Activated CD4-positive, alpha-beta T cell treated with anti-CD3 and anti-CD28 coated beads, Interleukin-2, amount 50 U/mL, for 16 hours (primary cell): Measurements from ENCODE around the gene SMR3B.

Experiments
- DNase-seq: peaks from one replicate; pipeline ENCODE4 v3.0.0-alpha.2; 2020

SMR3B gene

DNA sequence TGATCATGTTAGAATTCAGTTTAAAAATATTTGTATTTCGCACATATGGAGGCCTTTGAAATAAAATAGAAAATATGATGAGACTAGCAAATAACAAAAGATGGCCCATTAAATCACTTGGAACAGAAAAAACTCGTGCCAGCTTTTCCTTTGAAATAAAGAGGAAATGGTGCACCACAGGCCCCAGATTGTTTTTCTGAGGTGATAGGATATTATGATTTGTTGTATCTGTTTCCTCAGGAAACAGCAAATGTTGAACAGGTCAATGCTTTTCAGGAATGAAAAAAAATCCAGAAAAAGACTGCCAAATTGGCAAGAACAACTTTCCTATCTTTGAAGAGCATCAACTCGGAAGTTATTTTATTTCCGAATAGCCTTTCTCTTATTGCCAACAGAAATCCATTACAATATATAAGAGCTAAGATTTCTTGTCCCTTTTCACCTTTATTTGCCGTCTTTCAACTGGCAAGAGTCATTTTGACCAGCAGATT lies at the start of gene SMR3B:
TSS of gene SMR3B (plus strand) at position 441 of the 491 bp plus-strand sequence. CDS start 1,380 bp downstream, outside the sequence.
- no peak for DNase-seq

DNA sequence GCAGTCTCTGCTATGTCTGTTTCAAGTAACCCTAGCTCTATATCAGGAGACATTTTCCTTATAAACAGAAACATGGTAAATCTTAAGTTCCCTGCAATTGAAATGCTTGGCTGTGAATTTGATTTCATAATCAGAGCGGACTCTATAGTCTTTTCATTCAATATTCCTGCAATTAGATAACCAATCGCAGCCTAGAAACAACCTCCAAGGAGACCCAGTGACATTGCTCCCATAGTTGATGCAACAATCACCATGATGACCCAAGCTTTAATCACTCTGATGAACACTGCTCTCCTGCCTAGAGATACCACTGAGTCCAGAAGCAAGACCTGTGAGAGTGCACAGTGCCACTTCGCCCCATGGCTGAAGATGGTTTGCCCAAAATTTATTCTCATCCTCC lies 48.2 kb upstream of the SMR3B start, which contains the start of gene CABS1:
TSS of gene CABS1 (plus strand) at position 301 of the 400 bp plus-strand sequence. CDS start at position 360, 59 bp downstream.
- no peak for DNase-seq

DNA sequence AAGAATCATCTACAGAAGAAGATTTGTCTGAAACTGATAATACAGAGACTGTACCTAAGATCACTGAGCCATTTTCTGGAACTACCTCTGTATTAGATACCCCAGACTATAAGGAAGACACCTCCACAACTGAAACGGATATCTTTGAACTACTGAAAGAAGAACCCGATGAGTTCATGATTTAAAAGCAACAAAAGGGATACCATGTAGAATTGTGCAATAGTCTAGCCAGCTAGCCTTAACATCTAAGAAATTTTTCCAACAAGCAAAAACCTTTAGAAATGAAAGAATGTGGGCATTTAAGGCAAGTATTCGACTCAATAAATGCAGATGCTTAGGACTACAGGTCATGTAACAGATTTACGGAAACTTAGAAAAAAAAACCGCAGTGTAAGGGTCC lies 46.9 kb upstream of the SMR3B start:
- DNase-seq: no peak

DNA sequence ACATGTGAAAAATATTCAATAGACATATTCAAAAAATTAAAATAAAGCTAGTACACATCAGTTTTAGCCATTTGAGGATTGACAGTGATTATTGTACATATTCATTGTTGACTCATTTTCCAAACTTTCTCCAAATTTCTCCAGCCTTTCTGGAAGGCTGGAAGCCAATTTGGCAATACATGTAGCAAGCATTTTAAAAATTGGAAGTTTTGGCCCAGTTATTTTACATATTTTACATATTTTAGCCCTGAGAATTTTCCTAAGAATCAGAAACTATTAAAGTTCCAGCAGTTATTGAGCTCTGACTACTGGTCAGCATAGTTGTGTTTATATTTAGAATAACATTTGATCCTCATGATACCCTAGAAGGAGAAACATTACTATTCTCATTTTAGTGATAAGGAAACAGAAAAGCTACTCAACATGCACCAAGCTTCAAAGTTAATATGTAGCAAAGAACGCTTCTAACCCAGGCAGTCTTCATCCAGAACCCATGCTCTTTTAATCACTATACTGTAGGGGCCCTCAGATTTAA lies 45.0 kb upstream of the SMR3B start:
- no peak for DNase-seq

DNA sequence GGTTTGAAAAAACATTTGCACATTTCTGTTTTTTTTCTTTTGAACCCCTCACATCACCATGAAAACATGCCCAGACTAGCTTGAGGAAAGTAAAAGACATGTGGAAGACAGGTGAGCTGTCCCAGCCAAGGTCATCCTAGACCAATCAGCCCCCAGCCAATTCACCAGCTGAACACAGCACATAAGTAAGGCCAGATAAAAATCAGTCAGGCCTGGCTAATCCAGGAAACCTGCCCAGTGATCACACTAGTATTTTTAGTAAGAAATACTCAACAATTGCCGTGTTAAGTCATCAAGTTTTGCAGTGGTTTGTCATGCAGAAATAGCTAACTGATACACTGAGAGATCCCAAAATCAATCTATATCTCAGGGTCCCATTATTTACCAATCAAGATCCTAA lies 26.7 kb upstream of the SMR3B start:
- no peak for DNase-seq

DNA sequence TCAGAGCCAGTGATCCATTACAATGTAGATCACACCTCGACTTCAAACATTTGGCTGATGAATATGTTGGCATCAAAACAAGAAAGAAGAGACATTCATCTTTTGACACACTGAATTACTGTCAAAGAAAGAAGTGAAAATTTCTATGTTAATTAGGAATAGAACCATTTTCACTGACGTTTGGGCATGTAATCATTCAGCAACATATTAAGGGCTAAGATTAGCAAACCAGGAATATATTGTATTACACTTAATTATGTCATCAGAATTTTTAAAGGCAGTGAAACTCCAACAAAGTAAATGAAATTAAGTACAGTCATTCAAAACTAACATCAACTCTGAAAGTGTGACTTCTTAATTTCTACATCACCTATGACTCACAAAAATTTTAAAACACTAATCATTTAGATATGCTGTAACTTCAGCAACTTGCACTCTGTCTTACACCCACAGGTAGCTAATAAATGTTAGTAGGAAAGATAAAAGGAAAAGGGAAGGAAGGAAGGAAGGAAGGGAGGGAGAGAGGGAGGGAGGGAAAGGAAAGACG lies 23.7 kb upstream of the SMR3B start:
- DNase-seq: no peak

DNA sequence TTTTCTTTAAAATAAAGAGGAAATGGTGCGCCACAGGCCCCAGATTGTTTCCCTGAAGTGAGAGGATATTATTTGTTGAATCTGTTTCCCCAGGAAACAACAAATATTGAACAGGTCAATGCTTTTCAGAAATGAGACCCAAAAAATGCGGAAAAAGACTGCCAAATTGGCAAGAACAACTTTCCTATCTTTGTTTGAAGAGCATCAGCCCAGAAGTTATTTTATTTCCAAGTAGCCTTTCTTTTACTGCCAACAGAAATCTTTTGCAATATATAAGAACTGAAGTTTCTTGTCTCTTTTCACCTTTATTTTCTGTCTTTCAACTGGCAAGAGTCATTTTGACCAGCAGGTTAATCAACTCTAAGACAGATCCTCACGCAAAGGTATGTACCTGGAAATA lies 22.5 kb upstream of the SMR3B start, which contains the start of gene SMR3A:
TSS of gene SMR3A (plus strand) at position 301 of the 400 bp plus-strand sequence. CDS start 1,356 bp downstream, outside the sequence.
- no peak for DNase-seq

DNA sequence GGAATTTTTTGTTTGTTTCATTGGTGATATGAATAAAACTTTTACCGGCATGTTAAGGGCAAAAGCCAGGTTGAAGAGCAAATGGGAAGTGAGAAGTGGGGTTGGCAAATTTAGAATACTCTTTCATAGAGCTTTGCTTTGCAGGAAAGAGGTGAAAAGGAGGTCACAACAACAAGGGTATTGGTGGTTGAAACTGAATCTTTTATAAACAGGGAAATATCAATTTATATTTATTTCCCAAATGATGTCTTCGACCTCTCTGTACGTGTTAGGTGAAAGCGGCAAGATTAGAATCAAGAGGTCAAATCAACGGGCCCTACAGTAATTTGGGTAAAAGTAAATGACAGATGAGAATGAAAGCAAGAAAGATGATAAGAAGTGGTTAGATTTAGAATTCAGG lies 18.9 kb upstream of the SMR3B start:
- no peak for DNase-seq

DNA sequence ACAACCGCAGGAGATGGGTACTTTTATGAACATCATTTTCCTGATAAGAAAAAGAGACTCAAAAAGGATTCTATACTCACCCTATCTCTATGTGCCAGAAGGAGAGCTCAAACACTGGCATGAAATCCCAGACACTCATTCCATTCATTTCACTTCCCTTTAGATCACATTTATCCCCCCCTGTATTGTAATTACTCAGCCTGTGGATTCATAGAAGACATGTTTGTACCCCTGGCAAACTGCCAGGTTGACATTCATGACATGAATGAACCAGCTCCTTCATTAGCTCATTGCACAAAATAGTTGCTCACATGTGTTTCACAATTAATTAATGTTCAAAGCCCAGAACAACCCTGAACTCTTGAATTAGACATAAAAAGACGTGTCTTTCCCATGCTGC lies 17.5 kb upstream of the SMR3B start:
- no peak for DNase-seq

DNA sequence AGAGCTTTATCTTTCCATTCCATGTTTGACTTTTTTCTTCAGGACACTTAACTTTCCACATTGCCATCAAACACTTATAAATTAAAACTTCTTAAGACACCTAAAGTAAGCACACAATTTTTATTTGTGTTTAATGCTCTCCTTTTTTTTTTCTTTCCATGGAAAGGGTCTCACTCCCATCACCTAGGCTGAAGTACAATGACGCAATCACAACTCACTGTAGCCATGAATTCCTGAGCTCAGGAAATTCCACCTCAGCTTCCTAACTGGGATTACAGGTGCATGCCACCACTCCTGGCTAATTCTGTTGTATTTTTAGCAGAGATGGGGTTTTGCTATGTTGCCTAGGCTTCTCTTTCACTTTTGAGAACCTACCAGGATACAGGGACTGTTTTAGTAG lies 15.1 kb upstream of the SMR3B start:
- no peak for DNase-seq

DNA sequence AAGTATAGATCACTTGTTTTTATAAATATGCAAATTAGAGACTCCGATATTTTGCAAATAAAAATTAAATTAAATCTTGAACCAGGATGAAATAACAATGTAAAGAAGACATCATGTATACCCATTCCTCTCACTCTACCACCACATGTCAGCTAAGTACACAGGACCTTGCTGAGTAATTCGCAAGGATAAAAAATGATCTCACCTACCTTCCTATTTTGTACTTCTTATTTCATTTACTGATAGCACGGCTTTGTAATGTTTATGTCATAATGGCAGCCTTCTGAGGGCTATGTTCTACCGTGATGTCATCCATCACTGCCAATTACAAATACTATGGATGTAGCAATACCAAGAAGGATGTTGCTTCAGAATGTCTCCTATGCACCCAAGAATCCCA lies 10.9 kb upstream of the SMR3B start:
- no peak for DNase-seq

DNA sequence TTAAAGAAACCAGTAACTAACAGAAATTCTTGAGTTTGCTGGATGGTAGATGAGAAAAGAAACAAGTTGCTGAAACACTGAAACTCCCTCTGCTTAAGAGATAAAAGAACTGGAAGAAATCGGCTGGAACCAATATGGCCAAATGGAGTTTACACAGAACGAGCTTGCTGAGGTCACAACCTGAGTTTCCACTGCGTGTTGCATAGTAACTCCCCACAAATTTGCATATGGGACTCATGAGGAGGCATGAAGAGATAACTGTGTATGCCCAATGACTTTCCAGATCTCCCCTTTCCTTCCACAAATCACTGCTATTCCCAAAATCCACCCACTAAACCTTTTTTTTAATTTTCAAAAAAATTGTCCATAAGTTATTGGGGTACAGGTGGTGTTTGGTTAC lies 10.2 kb upstream of the SMR3B start:
- no peak for DNase-seq

DNA sequence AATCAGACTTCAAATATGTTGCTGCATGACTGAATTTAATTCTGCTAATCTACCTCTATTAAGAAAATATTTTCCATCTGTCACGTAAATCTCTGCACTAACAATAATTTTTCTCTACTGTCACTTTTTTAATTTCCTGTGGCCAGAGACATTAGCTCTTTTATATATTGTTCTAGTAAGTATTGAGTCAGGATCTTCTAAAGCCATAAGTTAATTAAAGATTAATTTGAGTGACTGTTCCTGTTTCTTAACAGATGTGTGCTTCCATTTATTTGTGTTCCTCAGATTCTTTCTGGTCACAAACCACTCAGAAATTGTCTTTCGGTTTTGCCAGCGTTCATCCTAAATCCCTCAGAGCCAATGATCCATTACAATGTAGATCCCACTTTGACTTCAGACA lies 2.4 kb upstream of the SMR3B start:
- DNase-seq: no peak

DNA sequence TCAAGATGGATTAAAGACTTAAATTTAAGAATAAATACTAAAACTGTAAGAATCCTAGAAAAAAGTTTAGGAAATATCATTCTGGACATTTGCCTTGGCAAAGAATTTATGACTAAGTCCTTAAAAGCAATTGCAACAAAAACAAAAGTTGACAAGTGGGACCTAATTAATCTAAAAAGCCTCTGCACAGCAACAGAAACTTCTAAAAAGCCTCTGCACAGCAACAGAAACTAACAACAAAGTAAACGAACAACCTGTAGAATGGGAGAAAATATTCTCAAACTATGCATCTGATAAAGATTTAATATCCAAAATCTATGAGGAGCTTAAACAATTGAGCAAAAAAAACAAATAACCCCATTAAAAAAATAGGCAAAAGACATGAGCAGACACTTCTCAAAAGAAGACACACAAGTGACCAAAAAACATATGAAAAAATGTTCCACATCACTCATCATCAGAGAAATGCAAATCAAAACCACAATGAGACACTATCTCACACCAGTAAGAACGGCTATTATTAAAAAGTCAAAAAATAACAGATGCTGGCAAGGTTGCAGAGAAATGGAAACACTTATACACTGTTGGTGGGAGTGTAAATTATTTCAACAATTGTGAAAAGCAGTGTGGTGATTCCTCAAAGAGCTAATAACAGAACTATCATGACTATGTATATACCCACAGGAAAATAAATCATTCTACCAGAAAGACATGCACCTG lies 9.3 kb downstream of the SMR3B start:
- no peak for DNase-seq

DNA sequence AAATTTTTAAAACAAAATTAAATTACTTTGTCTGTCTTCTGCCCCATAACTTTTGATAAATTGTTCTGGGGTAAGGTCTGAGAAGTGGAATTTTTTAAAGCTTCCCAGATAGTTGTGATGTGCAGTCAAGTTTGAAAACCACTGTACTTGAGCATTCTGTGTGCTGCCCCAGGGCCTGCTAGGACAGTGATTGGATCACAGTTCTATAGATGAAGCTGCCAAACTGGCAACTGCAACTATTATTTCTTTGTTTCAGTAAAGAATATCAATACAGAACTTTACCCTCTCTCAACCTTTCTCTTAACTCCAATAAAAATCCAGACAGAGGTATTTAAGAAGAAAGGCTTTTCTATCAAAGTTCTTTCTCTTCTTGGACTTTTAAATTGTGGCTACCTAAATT lies 14.6 kb downstream of the SMR3B start, which contains the start of gene OPRPN:
TSS of gene OPRPN (plus strand) at position 361 of the 400 bp plus-strand sequence. CDS start 1,346 bp downstream, outside the sequence.
- no peak for DNase-seq

DNA sequence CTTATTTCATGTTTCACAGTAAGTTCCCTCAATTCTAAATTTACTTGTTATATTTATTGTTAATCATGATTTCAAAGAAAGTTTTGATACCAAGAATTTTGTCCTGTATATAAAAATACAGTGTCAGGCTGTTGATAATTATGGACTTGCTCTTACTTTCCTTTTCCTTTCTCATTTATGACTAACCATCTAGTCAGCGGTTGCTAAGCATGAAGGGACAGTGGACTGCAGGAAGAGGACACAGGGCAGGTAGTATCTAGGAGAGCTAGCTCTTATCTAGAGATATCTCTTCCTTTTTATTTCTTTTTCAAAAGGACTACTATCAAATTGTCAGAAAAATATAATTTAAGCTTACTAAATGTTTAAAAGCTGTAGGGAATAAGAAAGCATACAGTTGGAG lies 16.4 kb downstream of the SMR3B start:
- no peak for DNase-seq

DNA sequence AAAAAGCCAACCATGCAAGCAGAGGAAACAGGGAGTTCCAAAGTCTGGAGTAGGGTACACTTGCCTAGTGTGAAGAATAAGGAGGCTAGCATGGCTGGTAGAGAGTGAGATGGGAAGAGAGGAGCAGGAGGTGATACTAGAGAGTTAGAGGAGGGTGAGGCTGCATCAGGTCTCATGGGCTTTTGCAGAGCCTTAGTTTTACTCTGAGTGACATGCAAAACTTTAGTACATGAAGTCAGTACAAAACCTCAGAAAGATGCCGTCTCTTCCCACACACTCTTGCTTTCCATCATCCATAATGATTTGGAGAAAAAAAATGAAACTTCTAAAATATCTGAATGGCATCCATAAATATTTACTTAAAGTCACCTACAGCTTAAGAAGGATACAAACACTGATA lies 19.8 kb downstream of the SMR3B start:
- no peak for DNase-seq

DNA sequence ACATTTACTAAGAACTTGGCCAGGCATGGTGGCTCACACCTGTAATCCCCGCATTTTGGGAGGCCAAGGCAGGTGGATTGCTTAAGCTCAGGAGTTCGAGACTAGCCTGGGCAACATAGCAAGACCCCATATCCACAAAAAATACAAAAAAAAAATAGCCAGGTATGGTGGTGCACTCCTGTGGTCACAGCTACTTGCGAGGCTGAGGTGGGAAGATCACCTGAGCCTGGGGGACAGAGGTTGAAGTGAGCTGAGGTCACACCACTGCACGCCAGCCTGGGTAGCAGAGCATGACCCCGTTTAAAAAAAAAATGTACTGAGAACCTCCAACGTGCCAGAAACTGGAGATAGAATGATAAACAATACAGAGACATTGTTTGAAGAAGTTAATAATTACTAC lies 22.8 kb downstream of the SMR3B start:
- DNase-seq: no peak

DNA sequence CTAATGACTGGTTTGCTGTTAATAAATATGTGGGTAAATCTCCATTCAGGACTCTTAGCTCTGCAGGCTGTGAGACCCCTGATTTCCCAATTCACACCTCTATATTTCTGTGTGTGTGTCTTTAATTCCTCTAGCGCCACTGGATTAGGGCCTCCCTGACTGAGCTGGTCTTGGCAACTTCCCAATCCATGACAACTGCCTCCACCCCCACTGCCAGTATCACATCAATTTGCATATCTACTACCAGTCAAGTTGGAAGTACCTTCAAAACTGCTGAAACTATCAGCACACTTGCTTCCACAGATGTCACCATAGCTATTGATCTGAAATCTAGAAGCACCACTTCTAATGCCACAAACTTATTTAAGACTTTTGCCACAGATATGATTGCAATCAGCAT lies 42.4 kb downstream of the SMR3B start:
- no peak for DNase-seq

DNA sequence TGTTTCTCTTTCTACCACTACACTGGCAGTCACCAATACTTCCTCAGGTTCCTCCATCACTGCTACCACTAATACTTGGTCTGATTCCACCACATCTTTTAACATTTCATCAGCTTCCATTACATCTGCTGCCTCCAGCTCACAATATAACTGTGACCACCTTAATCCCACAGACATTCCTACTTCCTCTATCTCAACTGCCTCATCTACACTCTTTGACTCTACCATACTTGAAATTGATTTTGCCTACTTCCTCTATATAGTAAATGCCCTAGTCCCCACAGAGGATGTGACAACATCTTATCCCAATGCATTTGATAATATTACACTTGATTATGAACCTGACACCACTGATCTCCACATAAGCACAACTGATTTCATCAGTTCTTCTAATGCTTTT lies 43.9 kb downstream of the SMR3B start:
- DNase-seq: no peak

DNA sequence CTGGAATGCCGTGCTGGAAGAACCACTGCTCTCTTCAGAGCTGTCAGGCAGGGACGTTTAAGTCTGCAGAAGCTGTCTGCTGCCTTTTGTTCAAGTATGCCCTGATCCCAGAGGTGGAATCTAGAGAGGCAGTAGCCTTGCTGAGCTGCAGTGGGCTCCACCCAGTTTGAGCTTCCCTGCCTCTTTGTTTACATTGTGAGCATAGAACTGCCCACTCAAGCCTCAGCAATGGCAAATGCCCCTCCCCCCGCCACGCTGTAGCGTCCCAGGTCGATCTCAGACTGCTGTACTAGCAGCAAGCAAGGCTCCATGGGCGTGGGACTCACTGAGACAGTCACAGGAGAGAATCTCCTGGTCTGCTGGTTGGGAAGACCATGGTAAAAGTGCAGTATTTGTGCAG lies 54.3 kb downstream of the SMR3B start:
- no peak for DNase-seq
